ENCODE measurements around the gene VLDLR.
A peak's percentile ranks its signal among the peaks of the same experiment; 100 is the strongest.
"Not testable (repeated sequence)": the region's sequence is repeated elsewhere in the genome, so short reads cannot be mapped to it uniquely, and the experiment has no call there.

Gene VLDLR

GRCh38 chr9:2691626-2692025 lies 70.0 kb downstream of the VLDLR start:
- peak; percentile 12 for DNase-seq (ENCODE audit: low read depth)
- TF ChIP-seq CTCF (conservative IDR thresholded peaks at IDR 0.05; ENCODE audit: control insufficient read depth, insufficient read depth, low read depth, low read length): no peak
- no peak overlapping the region for H3K4me3 ChIP-seq (ENCODE audit: control insufficient read depth, low read depth, low read length)

- no peak for DNase-seq (ENCODE audit: low read depth)
- TF ChIP-seq CTCF (conservative IDR thresholded peaks at IDR 0.05; ENCODE audit: control insufficient read depth, insufficient read depth, low read depth, low read length): no peak
- H3K4me3 ChIP-seq (ENCODE audit: control insufficient read depth, low read depth, low read length): no peak overlapping the region
These were observed 71.5 kb downstream of the VLDLR start for GRCh38 chr9:2693056-2693455.

DNA sequence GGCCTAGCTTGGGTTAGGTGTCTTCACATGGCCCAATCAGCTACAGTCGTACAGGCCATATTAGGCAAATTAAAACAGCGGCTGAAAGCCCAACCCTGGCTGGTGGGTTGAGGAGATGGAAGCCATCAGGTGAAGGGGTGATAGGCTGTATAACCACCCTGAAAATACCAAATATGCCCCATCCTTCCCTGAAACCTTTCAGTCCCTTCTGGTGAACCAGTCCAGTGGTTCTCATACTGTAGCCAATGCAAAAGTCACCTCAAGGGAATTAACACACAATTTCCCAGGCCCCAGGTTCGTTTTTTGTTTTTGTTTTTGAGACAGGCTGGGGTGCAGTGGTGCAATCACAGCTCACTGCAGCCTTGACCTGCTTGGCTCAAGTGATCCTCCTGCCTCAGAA lies 75.9 kb downstream of the VLDLR start:
- H3K4me3 ChIP-seq (ENCODE audit: control insufficient read depth, low read depth, low read length): no peak overlapping the region
- TF ChIP-seq CTCF (conservative IDR thresholded peaks at IDR 0.05; ENCODE audit: control insufficient read depth, insufficient read depth, low read depth, low read length): no peak
- DNase-seq (ENCODE audit: low read depth): no peak

GRCh38 chr9:2700398-2700797 lies 78.8 kb downstream of the VLDLR start:
- no peak for TF ChIP-seq CTCF (conservative IDR thresholded peaks at IDR 0.05; ENCODE audit: control insufficient read depth, insufficient read depth, low read depth, low read length)
- H3K4me3 ChIP-seq (ENCODE audit: control insufficient read depth, low read depth, low read length): no peak overlapping the region
- DNase-seq (ENCODE audit: low read depth): no peak

DNA sequence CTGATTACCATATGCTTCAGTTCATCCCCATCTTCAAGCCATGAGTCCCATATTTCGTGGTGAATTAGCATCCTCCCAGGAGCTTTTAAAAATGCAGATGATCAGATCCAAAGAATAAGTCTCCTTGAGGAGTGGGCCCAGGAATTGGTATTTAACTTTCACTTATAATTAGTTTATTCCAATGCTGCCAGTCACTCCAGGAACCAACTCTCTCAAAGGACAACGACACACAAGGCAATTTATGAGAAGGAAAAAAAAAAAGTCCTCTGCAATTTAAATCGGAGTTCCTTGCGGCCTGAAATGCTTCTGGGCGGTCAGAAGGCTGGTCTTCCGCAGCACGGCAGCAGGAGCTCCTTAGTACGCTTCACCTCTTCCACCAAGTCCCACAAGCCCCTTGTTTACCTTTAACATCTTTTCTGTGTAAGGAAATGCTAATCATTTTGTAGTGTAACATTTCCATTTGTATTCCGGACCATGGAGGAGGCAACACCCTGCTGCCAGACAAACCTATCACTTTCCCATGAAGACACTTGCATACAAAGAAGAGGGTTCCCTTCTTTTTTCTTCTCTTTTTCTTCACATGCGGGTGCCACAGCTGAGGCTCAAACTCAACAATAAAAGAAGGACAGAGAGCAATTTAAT lies 79.4 kb downstream of the VLDLR start:
- DNase-seq (ENCODE audit: low read depth): no peak
- no peak overlapping the region for H3K4me3 ChIP-seq (ENCODE audit: control insufficient read depth, low read depth, low read length)
- no peak for TF ChIP-seq CTCF (conservative IDR thresholded peaks at IDR 0.05; ENCODE audit: control insufficient read depth, insufficient read depth, low read depth, low read length)

GRCh38 chr9:2704504-2704903 lies 82.9 kb downstream of the VLDLR start:
- no peak overlapping the region for H3K4me3 ChIP-seq (ENCODE audit: control insufficient read depth, low read depth, low read length)
- TF ChIP-seq CTCF (conservative IDR thresholded peaks at IDR 0.05; ENCODE audit: control insufficient read depth, insufficient read depth, low read depth, low read length): no peak
- no peak for DNase-seq (ENCODE audit: low read depth)

DNA sequence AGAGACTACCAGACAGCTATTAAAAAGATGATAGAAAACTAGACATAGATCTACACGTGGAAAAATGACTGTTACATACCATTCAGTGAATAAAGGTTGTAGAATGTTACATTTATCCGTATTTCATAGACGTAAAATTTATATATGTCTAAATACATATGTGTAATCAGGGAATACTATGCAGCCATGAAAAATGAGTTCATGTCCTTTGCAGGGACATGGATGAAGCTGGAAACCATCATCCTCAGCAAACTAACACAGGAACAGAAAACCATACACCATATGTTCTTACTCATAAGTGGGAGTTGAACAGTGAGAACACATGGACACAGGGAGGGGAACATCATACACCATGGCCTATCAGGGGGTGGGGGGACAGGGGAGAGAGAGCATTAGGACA lies 85.7 kb downstream of the VLDLR start:
- not testable (repeated sequence) for H3K4me3 ChIP-seq (ENCODE audit: control insufficient read depth, low read depth, low read length); DNase-seq (ENCODE audit: low read depth)

Measured in fibroblast of mammary gland (primary cell).